Thyroid gland (tissue), 4 donors: Measurements from ENCODE around the gene DGKZ. TPM values are rescaled to one million over a fixed set of nuclear protein-coding genes. Genes with fewer than 3 reads are reported as not detected.

Source experiments
- DNase-seq, 2 donors: peaks; one replicate each; pipeline ENCODE4 v3.0.0-alpha.2; 2019
- H3K27ac ChIP-seq, 3 donors: fragments of 200-600 bp; sonication (generic); 1 replicate in 2 of 3; 2 replicates in 1 of 3; pipeline ENCODE4 v1.5.1; 2016 to 2019; ENCODE audit warnings: mild to moderate bottlenecking in 1 of 3, moderate library complexity in 1 of 3
- H3K27me3 ChIP-seq: fragments of 200-600 bp; sonication (generic); one replicate; pipeline ENCODE4 v1.5.1; 2019
- H3K36me3 ChIP-seq, 2 donors: fragments of 200-600 bp; sonication (generic); one replicate each; pipeline ENCODE4 v1.5.1; 2016 to 2019
- H3K4me1 ChIP-seq, 2 donors: fragments of 200-600 bp; sonication (generic); one replicate each; pipeline ENCODE4 v1.5.1; 2017 to 2019
- H3K4me3 ChIP-seq, 3 donors: fragments of 200-600 bp; sonication (generic); replicated peaks in 1 of 3; 1 replicate in 2 of 3; 2 replicates in 1 of 3; pipeline ENCODE4 v1.5.1; 2016; ENCODE audit warnings: mild to moderate bottlenecking in 1 of 3
- H3K9me3 ChIP-seq: fragments of 200-600 bp; sonication (generic); one replicate; pipeline ENCODE4 v1.5.1; 2017
- POLR2A ChIP-seq, 2 donors: fragments of 450-650 bp; IDR thresholded peaks; one replicate each; pipeline ENCODE4 v1.6.1; 2017; ENCODE audit warnings: antibody characterized with exemption in 2 of 2, mild to moderate bottlenecking in 2 of 2, moderate library complexity in 1 of 2
- WGBS, 2 donors: methylation state at CpG; one replicate each; pipeline ENCODE4 v1.1.5; 2017; 5-methylcytosine and 5-hydroxymethylcytosine counted together
- intact Hi-C: fragments of 100-400 bp; cut with DNase I; formaldehyde crosslinking; loops from one replicate; pipeline ENCODE4 v1.15.1; 2023
- total RNA-seq, 4 donors: library from RNA; depleted of rRNA; stranded (reverse); fragments of >200 nt; gene quantifications; one replicate each; pipeline ENCODE4 v1.2.3, GENCODE V29; 2016
- TF ChIP-seq, protein P1 (sequence below), 6 experiments: fragments of 200-600 bp in 3 of 6; fragments of 450-650 bp in 3 of 6; sonication (generic) in 3 of 6; IDR thresholded peaks; one replicate each; pipeline ENCODE4 v1.5.1; 2016 to 2019; ENCODE audit warnings: antibody characterized with exemption in 6 of 6, mild to moderate bottlenecking in 2 of 6, inconsistent platforms in 1 of 6, moderate library complexity in 1 of 6

The DGKZ gene
- total RNA-seq, 4 donors from 2014 or later = 29.7 to 53.5 (median 41.8) TPM

DNA sequence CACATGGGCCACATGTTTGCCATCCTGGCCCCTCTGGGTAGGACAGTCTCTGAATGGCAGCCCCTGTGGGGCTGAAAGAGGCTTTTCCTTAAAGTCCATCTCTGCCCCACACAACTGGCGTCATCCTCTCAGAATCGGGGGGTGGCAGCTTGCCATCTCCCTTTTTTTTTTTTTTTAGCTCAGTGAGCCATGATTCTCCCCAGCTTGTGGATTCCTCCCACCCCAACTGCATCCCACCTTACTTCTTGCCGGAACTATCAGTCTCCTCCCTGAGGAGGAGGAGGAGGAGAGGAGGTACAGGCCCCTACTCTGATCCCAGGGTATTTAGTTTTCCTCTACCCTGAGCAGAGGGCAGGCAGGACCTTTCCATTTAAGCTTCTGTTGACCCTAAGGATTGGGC lies 3.4 kb downstream of the DGKZ start:
- Histone ChIP-seq H3K4me3 (no peak overlapping the region), H3K4me1 (peaks cover 6 to 21% of the 10 kb centered on the region in 2 donors), H3K36me3 (no peaks in the 10 kb centered on the region), H3K9me3 (no peaks in the 10 kb centered on the region), H3K27me3 (no peaks in the 10 kb centered on the region), H3K27ac (no peak overlapping the region)
- 64 to 82% methylated on average over 3 of the region's 3 CpGs for WGBS, 2 donors
- no peak for DNase-seq
- TF ChIP-seq POLR2A (IDR thresholded peaks at IDR 0.05) = no peak
- TF ChIP-seq, protein P1, sequence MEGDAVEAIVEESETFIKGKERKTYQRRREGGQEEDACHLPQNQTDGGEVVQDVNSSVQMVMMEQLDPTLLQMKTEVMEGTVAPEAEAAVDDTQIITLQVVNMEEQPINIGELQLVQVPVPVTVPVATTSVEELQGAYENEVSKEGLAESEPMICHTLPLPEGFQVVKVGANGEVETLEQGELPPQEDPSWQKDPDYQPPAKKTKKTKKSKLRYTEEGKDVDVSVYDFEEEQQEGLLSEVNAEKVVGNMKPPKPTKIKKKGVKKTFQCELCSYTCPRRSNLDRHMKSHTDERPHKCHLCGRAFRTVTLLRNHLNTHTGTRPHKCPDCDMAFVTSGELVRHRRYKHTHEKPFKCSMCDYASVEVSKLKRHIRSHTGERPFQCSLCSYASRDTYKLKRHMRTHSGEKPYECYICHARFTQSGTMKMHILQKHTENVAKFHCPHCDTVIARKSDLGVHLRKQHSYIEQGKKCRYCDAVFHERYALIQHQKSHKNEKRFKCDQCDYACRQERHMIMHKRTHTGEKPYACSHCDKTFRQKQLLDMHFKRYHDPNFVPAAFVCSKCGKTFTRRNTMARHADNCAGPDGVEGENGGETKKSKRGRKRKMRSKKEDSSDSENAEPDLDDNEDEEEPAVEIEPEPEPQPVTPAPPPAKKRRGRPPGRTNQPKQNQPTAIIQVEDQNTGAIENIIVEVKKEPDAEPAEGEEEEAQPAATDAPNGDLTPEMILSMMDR (IDR thresholded peaks at IDR 0.05) = no peak
- intact Hi-C loops = no loop called here

DNA sequence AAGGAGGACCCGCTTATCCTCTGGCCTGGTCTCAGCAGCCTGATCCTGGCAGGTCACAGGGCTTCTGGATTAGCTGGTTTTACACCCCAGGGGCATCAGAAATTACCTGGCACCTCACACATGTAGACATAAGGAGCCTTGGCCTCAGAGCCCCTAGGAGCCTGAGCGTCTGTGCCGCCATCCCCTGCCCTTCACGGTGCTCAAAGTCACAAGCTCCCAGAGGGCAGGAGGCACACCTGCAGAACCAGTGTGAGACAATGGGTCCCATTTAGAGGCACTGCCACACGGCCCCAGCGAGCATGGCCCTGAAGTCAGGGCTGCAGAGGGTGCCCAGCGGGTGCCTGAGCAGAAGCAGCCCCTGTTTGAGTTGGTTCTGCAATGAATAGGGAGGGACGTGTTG lies 3.9 kb downstream of the DGKZ start:
- intact Hi-C loops = no loop called here
- Histone ChIP-seq H3K4me1 (peaks cover 6 to 21% of the 10 kb centered on the region in 2 donors), H3K27me3 (no peaks in the 10 kb centered on the region), H3K9me3 (no peaks in the 10 kb centered on the region), H3K27ac (no peak overlapping the region), H3K4me3 (no peak overlapping the region), H3K36me3 (no peaks in the 10 kb centered on the region)
- WGBS, 2 donors = 90 to 97% methylated on average over 5 to 8 of the region's 8 CpGs
- no peak for DNase-seq
- no peak for TF ChIP-seq POLR2A (IDR thresholded peaks at IDR 0.05)
- TF ChIP-seq, protein P1 (IDR thresholded peaks at IDR 0.05) = no peak

DNA sequence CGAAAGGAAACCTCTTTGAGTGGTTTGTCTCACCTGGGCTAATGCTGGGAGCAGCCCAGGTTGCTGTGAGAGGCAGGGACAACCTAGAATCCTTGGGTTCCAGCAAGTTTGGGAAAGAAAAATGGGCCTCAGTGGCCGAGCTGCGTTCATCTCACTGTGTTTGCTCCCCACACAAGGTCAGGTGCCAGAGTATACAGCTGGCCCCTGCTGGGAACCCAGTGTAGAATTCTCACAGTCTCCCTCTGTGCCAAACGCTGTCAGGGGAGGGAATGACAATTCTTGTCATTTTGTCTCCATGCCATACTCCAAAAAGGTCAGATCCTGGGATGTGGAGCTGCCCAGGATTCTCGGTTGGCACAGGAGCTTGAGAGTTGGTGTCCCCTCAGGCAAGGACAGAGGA lies 4.3 kb downstream of the DGKZ start:
- peaks cover 6 to 21% of the 10 kb centered on the region in 2 donors for H3K4me1 ChIP-seq
- H3K4me3 ChIP-seq = no peak overlapping the region
- TF ChIP-seq, protein P1 (IDR thresholded peaks at IDR 0.05) = no peak
- TF ChIP-seq POLR2A (IDR thresholded peaks at IDR 0.05) = no peak
- H3K27me3 ChIP-seq = no peaks in the 10 kb centered on the region
- H3K9me3 ChIP-seq = no peaks in the 10 kb centered on the region
- 69 to 92% methylated on average over 3 to 5 of the region's 5 CpGs for WGBS, 2 donors
- no peak for DNase-seq
- H3K27ac ChIP-seq = no peak overlapping the region
- intact Hi-C loops = no loop called here
- no peaks in the 10 kb centered on the region for H3K36me3 ChIP-seq

DNA sequence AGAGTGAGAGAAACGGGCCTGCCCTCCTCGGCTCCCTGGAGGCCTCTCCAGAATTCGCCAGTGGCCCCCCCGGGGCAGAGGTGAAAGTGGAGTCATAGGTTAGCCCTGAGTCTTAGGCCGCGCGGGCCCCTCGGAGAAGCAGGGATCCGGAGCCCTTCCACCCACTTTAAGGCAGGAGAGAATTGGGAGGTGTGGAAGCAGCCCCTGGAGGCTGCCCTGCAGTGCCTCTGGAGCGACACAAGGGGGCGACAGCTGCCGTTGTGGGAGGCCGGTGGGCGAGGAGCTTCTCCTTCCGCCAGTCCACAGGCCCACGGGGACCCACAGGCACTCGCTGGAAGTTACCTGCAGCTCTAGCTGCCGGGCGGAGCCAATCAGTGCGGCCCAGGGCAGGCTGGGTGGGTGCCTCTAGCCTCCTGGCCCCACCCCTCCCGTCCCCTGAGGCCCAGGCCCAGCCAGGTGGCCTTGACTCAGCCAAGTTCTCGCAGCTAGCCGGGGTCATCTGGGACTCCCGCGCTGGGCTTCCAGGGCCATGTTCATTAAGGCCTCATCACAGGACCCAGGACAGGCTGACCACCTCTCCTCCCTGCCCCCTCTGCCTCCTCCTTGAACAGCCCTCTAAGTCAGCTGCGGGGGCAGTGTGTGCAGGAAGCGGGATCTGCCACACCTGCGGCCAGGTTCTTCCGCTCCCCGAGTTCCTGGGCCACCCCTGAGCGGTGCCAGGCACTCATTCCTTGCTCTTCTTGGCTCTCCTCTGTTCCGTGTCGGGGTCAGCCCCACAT lies 5.0 kb downstream of the DGKZ start:
- Histone ChIP-seq H3K36me3 (no peaks in the 10 kb centered on the region), H3K27ac (no peak overlapping the region), H3K27me3 (no peaks in the 10 kb centered on the region), H3K9me3 (no peaks in the 10 kb centered on the region), H3K4me3 (no peak overlapping the region), H3K4me1 (peaks cover 6 to 21% of the 10 kb centered on the region in 2 donors)
- intact Hi-C loops = no loop called here
- TF ChIP-seq, protein P1 (IDR thresholded peaks at IDR 0.05) = peak; percentile 14 to 66 (median 35)
- TF ChIP-seq POLR2A (IDR thresholded peaks at IDR 0.05) = no peak
- no peak for DNase-seq
- WGBS, 2 donors = 72 to 84% methylated on average over 11 to 15 of the region's 33 CpGs

DNA sequence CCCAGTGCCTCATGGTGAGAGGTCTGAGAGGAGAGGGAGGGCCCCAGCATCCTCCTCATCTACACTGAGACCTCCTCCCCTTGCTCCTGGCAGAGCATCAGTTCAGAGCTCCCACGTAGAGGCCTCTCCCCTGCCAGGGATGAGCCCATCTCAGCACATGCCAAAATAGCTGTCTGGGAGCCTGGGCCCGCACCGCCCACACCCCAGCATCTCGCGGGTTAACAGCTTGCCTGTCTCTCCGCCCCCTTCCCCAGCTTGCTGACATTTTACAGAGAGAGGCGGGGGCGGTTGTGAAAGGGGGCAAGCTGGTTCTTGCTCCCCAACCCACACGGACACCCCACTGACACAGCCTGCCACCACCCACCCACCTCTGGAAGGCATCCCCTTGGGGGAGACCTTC lies 6.4 kb downstream of the DGKZ start:
- no peaks in the 10 kb centered on the region for H3K27me3 ChIP-seq
- DNase-seq = no peak
- intact Hi-C loops = no loop called here
- peaks cover 0 to 13% of the 10 kb centered on the region in 2 donors for H3K4me1 ChIP-seq
- H3K4me3 ChIP-seq = no peak overlapping the region
- TF ChIP-seq, protein P1 (IDR thresholded peaks at IDR 0.05) = no peak
- 71 to 72% methylated on average over 6 to 8 of the region's 9 CpGs for WGBS, 2 donors
- no peak overlapping the region for H3K27ac ChIP-seq
- H3K9me3 ChIP-seq = no peaks in the 10 kb centered on the region
- no peaks in the 10 kb centered on the region for H3K36me3 ChIP-seq
